ENCODE measurements around the gene DNAH5.

GRCh38 chr5:13660072-13660471 is 284.4 kb downstream of the DNAH5 start:
- TF ChIP-seq CTCF (IDR thresholded peaks at IDR 0.05; ENCODE audit: extremely low read depth in 1 of 2, insufficient read depth in 1 of 2, low read depth in 1 of 2, low read length in 2 of 2) (no peak), EZH2 (IDR thresholded peaks at IDR 0.05; ENCODE audit: borderline replicate concordance, low read depth, low read length, severe bottlenecking) (no peak), POLR2A (IDR thresholded peaks at IDR 0.05; ENCODE audit: low read depth, low read length) (no peak), MAX (IDR thresholded peaks at IDR 0.05; ENCODE audit: insufficient read depth, insufficient read length) (no peak), FOS (IDR thresholded peaks at IDR 0.05; ENCODE audit: borderline replicate concordance, insufficient read depth, low read length) (no peak)

Measured in endothelial cell of umbilical vein (primary cell).